ENCODE results near the gene C11orf54. TPM values are rescaled to one million over a fixed set of nuclear protein-coding genes. Genes with fewer than 3 reads are reported as not detected.

C11orf54 gene
- total RNA-seq = 47.5 TPM

GRCh38 chr11:93741094-93741881 lies at the start of gene C11orf54, which contains the start of gene TAF1D:
TSS of gene C11orf54 (plus strand) at chr11:93741672. CDS start at chr11:93747394, 5,722 bp downstream.
TSS of gene TAF1D (minus strand) at chr11:93741495. CDS start at chr11:93739304, 2,191 bp downstream.
- Histone ChIP-seq H3K9me3 (ENCODE audit: control insufficient read depth in 3 of 3, low read length in 3 of 3) (no peaks in the 10 kb centered on the region), H3K27me3 (ENCODE audit: control insufficient read depth in 3 of 3, insufficient read depth in 3 of 3, low read length in 3 of 3) (no peaks in the 10 kb centered on the region), H3K4me1 (ENCODE audit: control insufficient read depth in 3 of 3, insufficient read depth in 3 of 3, low read length in 3 of 3) (peaks cover 28 to 36% (median 31%) of the 10 kb centered on the region in 3 donors), H3K4me3 (ENCODE audit: low read length in 3 of 3) (peak within 1 kb of the TSS; percentile 72 to 100 (median 98)), H3K27ac (ENCODE audit: low read depth, low read length) (peak within 1 kb of the TSS; percentile 95), H3K9ac (ENCODE audit: low read depth in 1 of 3, low read length in 3 of 3) (peak within 1 kb of the TSS; percentile 86 to 100 (median 99)), H3K36me3 (ENCODE audit: control insufficient read depth in 3 of 3, insufficient read depth in 3 of 3, low read length in 3 of 3) (peaks cover 13 to 32% (median 30%) of the 10 kb centered on the region in 3 donors)

GRCh38 chr11:93694109-93694508 lies 47.4 kb upstream of the C11orf54 start:
- Histone ChIP-seq H3K4me1 (ENCODE audit: control insufficient read depth in 3 of 3, insufficient read depth in 3 of 3, low read length in 3 of 3) (no peaks in the 10 kb centered on the region), H3K27me3 (ENCODE audit: control insufficient read depth in 3 of 3, insufficient read depth in 3 of 3, low read length in 3 of 3) (no peaks in the 10 kb centered on the region), H3K27ac (ENCODE audit: low read depth, low read length) (no peak overlapping the region), H3K9ac (ENCODE audit: low read depth in 1 of 3, low read length in 3 of 3) (no peak overlapping the region), H3K36me3 (ENCODE audit: control insufficient read depth in 3 of 3, insufficient read depth in 3 of 3, low read length in 3 of 3) (peaks cover 13 to 51% (median 41%) of the 10 kb centered on the region in 3 donors), H3K9me3 (ENCODE audit: control insufficient read depth in 3 of 3, low read length in 3 of 3) (no peaks in the 10 kb centered on the region), H3K4me3 (ENCODE audit: low read length in 3 of 3) (no peak overlapping the region)

- Histone ChIP-seq H3K4me3 (ENCODE audit: low read length in 3 of 3) (no peak overlapping the region), H3K27ac (ENCODE audit: low read depth, low read length) (no peak overlapping the region), H3K27me3 (ENCODE audit: control insufficient read depth in 3 of 3, insufficient read depth in 3 of 3, low read length in 3 of 3) (no peaks in the 10 kb centered on the region), H3K4me1 (ENCODE audit: control insufficient read depth in 3 of 3, insufficient read depth in 3 of 3, low read length in 3 of 3) (no peaks in the 10 kb centered on the region), H3K9me3 (ENCODE audit: control insufficient read depth in 3 of 3, low read length in 3 of 3) (no peaks in the 10 kb centered on the region), H3K9ac (ENCODE audit: low read depth in 1 of 3, low read length in 3 of 3) (no peak overlapping the region), H3K36me3 (ENCODE audit: control insufficient read depth in 3 of 3, insufficient read depth in 3 of 3, low read length in 3 of 3) (peaks cover 12 to 49% (median 41%) of the 10 kb centered on the region in 3 donors)
These were observed 46.9 kb upstream of the C11orf54 start for GRCh38 chr11:93694557-93694956.

- Histone ChIP-seq H3K27me3 (ENCODE audit: control insufficient read depth in 3 of 3, insufficient read depth in 3 of 3, low read length in 3 of 3) (no peaks in the 10 kb centered on the region), H3K36me3 (ENCODE audit: control insufficient read depth in 3 of 3, insufficient read depth in 3 of 3, low read length in 3 of 3) (peaks cover 11 to 52% (median 31%) of the 10 kb centered on the region in 3 donors), H3K9me3 (ENCODE audit: control insufficient read depth in 3 of 3, low read length in 3 of 3) (no peaks in the 10 kb centered on the region), H3K27ac (ENCODE audit: low read depth, low read length) (no peak overlapping the region), H3K9ac (ENCODE audit: low read depth in 1 of 3, low read length in 3 of 3) (no peak overlapping the region), H3K4me1 (ENCODE audit: control insufficient read depth in 3 of 3, insufficient read depth in 3 of 3, low read length in 3 of 3) (no peaks in the 10 kb centered on the region), H3K4me3 (ENCODE audit: low read length in 3 of 3) (no peak overlapping the region)
These were observed 43.9 kb upstream of the C11orf54 start for GRCh38 chr11:93697611-93698010.

GRCh38 chr11:93700830-93701229 lies 40.6 kb upstream of the C11orf54 start:
- Histone ChIP-seq H3K36me3 (ENCODE audit: control insufficient read depth in 3 of 3, insufficient read depth in 3 of 3, low read length in 3 of 3) (peaks cover 11 to 53% (median 37%) of the 10 kb centered on the region in 3 donors), H3K9ac (ENCODE audit: low read depth in 1 of 3, low read length in 3 of 3) (no peak overlapping the region), H3K4me3 (ENCODE audit: low read length in 3 of 3) (no peak overlapping the region), H3K9me3 (ENCODE audit: control insufficient read depth in 3 of 3, low read length in 3 of 3) (no peaks in the 10 kb centered on the region), H3K27me3 (ENCODE audit: control insufficient read depth in 3 of 3, insufficient read depth in 3 of 3, low read length in 3 of 3) (no peaks in the 10 kb centered on the region), H3K27ac (ENCODE audit: low read depth, low read length) (no peak overlapping the region), H3K4me1 (ENCODE audit: control insufficient read depth in 3 of 3, insufficient read depth in 3 of 3, low read length in 3 of 3) (no peaks in the 10 kb centered on the region)

GRCh38 chr11:93704237-93704636 lies 37.2 kb upstream of the C11orf54 start:
- no peak overlapping the region for H3K27ac ChIP-seq (ENCODE audit: low read depth, low read length)
- no peak overlapping the region for H3K9ac ChIP-seq (ENCODE audit: low read depth in 1 of 3, low read length in 3 of 3)
- H3K9me3 ChIP-seq (ENCODE audit: control insufficient read depth in 3 of 3, low read length in 3 of 3) = peaks cover 0 to 2% (median 0%) of the 10 kb centered on the region in 3 donors
- no peaks in the 10 kb centered on the region for H3K27me3 ChIP-seq (ENCODE audit: control insufficient read depth in 3 of 3, insufficient read depth in 3 of 3, low read length in 3 of 3)
- H3K4me1 ChIP-seq (ENCODE audit: control insufficient read depth in 3 of 3, insufficient read depth in 3 of 3, low read length in 3 of 3) = no peaks in the 10 kb centered on the region
- no peak overlapping the region for H3K4me3 ChIP-seq (ENCODE audit: low read length in 3 of 3)
- H3K36me3 ChIP-seq (ENCODE audit: control insufficient read depth in 3 of 3, insufficient read depth in 3 of 3, low read length in 3 of 3) = peaks cover 7 to 41% (median 21%) of the 10 kb centered on the region in 3 donors

GRCh38 chr11:93710239-93710638 lies 31.2 kb upstream of the C11orf54 start:
- Histone ChIP-seq H3K4me1 (ENCODE audit: control insufficient read depth in 3 of 3, insufficient read depth in 3 of 3, low read length in 3 of 3) (no peaks in the 10 kb centered on the region), H3K9ac (ENCODE audit: low read depth in 1 of 3, low read length in 3 of 3) (no peak overlapping the region), H3K27me3 (ENCODE audit: control insufficient read depth in 3 of 3, insufficient read depth in 3 of 3, low read length in 3 of 3) (no peaks in the 10 kb centered on the region), H3K36me3 (ENCODE audit: control insufficient read depth in 3 of 3, insufficient read depth in 3 of 3, low read length in 3 of 3) (peaks cover 5 to 20% (median 19%) of the 10 kb centered on the region in 3 donors), H3K27ac (ENCODE audit: low read depth, low read length) (no peak overlapping the region), H3K9me3 (ENCODE audit: control insufficient read depth in 3 of 3, low read length in 3 of 3) (peaks cover 0 to 3% (median 2%) of the 10 kb centered on the region in 3 donors), H3K4me3 (ENCODE audit: low read length in 3 of 3) (no peak overlapping the region)

GRCh38 chr11:93712678-93713077 lies 28.8 kb upstream of the C11orf54 start:
- no peak overlapping the region for H3K27ac ChIP-seq (ENCODE audit: low read depth, low read length)
- no peak overlapping the region for H3K9ac ChIP-seq (ENCODE audit: low read depth in 1 of 3, low read length in 3 of 3)
- H3K36me3 ChIP-seq (ENCODE audit: control insufficient read depth in 3 of 3, insufficient read depth in 3 of 3, low read length in 3 of 3) = peaks cover 3 to 19% (median 18%) of the 10 kb centered on the region in 3 donors
- no peaks in the 10 kb centered on the region for H3K4me1 ChIP-seq (ENCODE audit: control insufficient read depth in 3 of 3, insufficient read depth in 3 of 3, low read length in 3 of 3)
- no peaks in the 10 kb centered on the region for H3K27me3 ChIP-seq (ENCODE audit: control insufficient read depth in 3 of 3, insufficient read depth in 3 of 3, low read length in 3 of 3)
- no peak overlapping the region for H3K4me3 ChIP-seq (ENCODE audit: low read length in 3 of 3)
- peaks cover 0 to 3% (median 2%) of the 10 kb centered on the region in 3 donors for H3K9me3 ChIP-seq (ENCODE audit: control insufficient read depth in 3 of 3, low read length in 3 of 3)

- Histone ChIP-seq H3K27me3 (ENCODE audit: control insufficient read depth in 3 of 3, insufficient read depth in 3 of 3, low read length in 3 of 3) (no peaks in the 10 kb centered on the region), H3K4me3 (ENCODE audit: low read length in 3 of 3) (no peak overlapping the region), H3K9me3 (ENCODE audit: control insufficient read depth in 3 of 3, low read length in 3 of 3) (no peaks in the 10 kb centered on the region), H3K9ac (ENCODE audit: low read depth in 1 of 3, low read length in 3 of 3) (no peak overlapping the region), H3K36me3 (ENCODE audit: control insufficient read depth in 3 of 3, insufficient read depth in 3 of 3, low read length in 3 of 3) (peaks cover under 1 to 9% (median 3%) of the 10 kb centered on the region in 3 donors), H3K4me1 (ENCODE audit: control insufficient read depth in 3 of 3, insufficient read depth in 3 of 3, low read length in 3 of 3) (no peaks in the 10 kb centered on the region), H3K27ac (ENCODE audit: low read depth, low read length) (no peak overlapping the region)
These were observed 25.6 kb upstream of the C11orf54 start for GRCh38 chr11:93715797-93716396.

- Histone ChIP-seq H3K9me3 (ENCODE audit: control insufficient read depth in 3 of 3, low read length in 3 of 3) (no peaks in the 10 kb centered on the region), H3K27me3 (ENCODE audit: control insufficient read depth in 3 of 3, insufficient read depth in 3 of 3, low read length in 3 of 3) (no peaks in the 10 kb centered on the region), H3K27ac (ENCODE audit: low read depth, low read length) (no peak overlapping the region), H3K4me1 (ENCODE audit: control insufficient read depth in 3 of 3, insufficient read depth in 3 of 3, low read length in 3 of 3) (no peaks in the 10 kb centered on the region), H3K9ac (ENCODE audit: low read depth in 1 of 3, low read length in 3 of 3) (no peak overlapping the region), H3K36me3 (ENCODE audit: control insufficient read depth in 3 of 3, insufficient read depth in 3 of 3, low read length in 3 of 3) (peaks cover 3 to 14% (median 11%) of the 10 kb centered on the region in 3 donors), H3K4me3 (ENCODE audit: low read length in 3 of 3) (no peak overlapping the region)
These were observed 24.0 kb upstream of the C11orf54 start for GRCh38 chr11:93717501-93717900.
